HL-60 (cell line): ENCODE data around the gene ABCF1.

Source experiments
- DNase-seq, 2 experiments: peaks; one replicate each; pipeline ENCODE4 v3.0.0-alpha.2; 2010 to 2020; ENCODE audit warnings: low read depth in 1 of 2, low spot score in 1 of 2
- H3K27ac ChIP-seq: fragments of 250-450 bp; sonication (Bioruptor Pico); replicated peaks from 2 replicates; pipeline ENCODE4 v1.5.1; 2020; ENCODE audit warnings: mild to moderate bottlenecking, moderate library complexity
- H3K27me3 ChIP-seq: fragments of 250-450 bp; sonication (Bioruptor Pico); 2 replicates; pipeline ENCODE4 v1.5.1; 2021; ENCODE audit warnings: mild to moderate bottlenecking, moderate library complexity; ENCODE audit not compliant: insufficient read depth, poor library complexity, severe bottlenecking
- H3K4me3 ChIP-seq: replicated peaks from 2 replicates; pipeline ENCODE4 v1.5.1; 2011; ENCODE audit warnings: mild to moderate bottlenecking, control low read depth, low read length; ENCODE audit not compliant: insufficient read depth
- GABPA ChIP-seq: IDR thresholded peaks from 2 replicates; pipeline ENCODE4 v1.6.1; 2012; ENCODE audit warnings: low read depth
- POLR2AphosphoS5 ChIP-seq: IDR thresholded peaks from 2 replicates; pipeline ENCODE4 v1.6.1; 2012; ENCODE audit warnings: low read depth
- REST ChIP-seq: IDR thresholded peaks from 2 replicates; pipeline ENCODE4 v1.6.1; 2012; ENCODE audit warnings: low read depth; ENCODE audit not compliant: insufficient replicate concordance
- SPI1 ChIP-seq: IDR thresholded peaks from 2 replicates; pipeline ENCODE4 v1.6.1; 2012; ENCODE audit warnings: low read depth, mild to moderate bottlenecking, borderline replicate concordance
- TF ChIP-seq, protein P1 (sequence below): IDR thresholded peaks from one replicate; pipeline ENCODE4 v1.5.1; 2011; ENCODE audit warnings: low read length, control low read depth, inconsistent platforms; ENCODE audit not compliant: insufficient read depth

The ABCF1 gene

DNA sequence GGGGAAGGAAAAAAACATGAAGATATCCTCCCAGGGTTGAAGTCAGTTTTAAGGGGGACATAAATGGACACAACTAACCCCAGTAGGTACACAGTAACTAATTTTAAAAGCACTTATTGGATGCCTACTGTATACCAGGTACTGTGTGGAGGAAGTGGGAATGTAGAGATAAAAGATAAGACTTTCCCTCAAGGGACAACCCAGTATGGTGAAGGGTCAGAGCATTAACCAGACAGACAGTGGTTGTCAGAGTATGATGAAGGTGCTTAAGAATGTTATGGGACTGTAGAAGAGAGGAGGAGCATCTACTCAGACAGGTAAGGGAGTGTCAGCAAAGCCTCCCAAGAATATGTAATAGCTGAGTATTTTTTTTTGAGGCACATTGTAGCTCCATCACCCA lies 906 bp downstream of the ABCF1 start:
- DNase-seq: no peak
- H3K27ac ChIP-seq: peak overlapping the region; percentile 95
- peak overlapping the region; percentile 89 for H3K4me3 ChIP-seq
- no peaks in the 10 kb centered on the region for H3K27me3 ChIP-seq
- TF ChIP-seq GABPA (no peak), REST (no peak), SPI1 (no peak), POLR2AphosphoS5 (no peak)
- TF ChIP-seq, protein P1, sequence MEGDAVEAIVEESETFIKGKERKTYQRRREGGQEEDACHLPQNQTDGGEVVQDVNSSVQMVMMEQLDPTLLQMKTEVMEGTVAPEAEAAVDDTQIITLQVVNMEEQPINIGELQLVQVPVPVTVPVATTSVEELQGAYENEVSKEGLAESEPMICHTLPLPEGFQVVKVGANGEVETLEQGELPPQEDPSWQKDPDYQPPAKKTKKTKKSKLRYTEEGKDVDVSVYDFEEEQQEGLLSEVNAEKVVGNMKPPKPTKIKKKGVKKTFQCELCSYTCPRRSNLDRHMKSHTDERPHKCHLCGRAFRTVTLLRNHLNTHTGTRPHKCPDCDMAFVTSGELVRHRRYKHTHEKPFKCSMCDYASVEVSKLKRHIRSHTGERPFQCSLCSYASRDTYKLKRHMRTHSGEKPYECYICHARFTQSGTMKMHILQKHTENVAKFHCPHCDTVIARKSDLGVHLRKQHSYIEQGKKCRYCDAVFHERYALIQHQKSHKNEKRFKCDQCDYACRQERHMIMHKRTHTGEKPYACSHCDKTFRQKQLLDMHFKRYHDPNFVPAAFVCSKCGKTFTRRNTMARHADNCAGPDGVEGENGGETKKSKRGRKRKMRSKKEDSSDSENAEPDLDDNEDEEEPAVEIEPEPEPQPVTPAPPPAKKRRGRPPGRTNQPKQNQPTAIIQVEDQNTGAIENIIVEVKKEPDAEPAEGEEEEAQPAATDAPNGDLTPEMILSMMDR: no peak

GRCh38 chr6:30573113-30573512 lies 1.9 kb downstream of the ABCF1 start:
- no peak for DNase-seq
- no peaks in the 10 kb centered on the region for H3K27me3 ChIP-seq
- TF ChIP-seq REST: no peak
- no peak for TF ChIP-seq GABPA
- TF ChIP-seq, protein P1: no peak
- no peak for TF ChIP-seq POLR2AphosphoS5
- TF ChIP-seq SPI1: no peak
- H3K27ac ChIP-seq: no peak overlapping the region
- no peak overlapping the region for H3K4me3 ChIP-seq

GRCh38 chr6:30578051-30578450 lies 6.8 kb downstream of the ABCF1 start:
- no peak for DNase-seq
- Histone ChIP-seq H3K27me3 (no peaks in the 10 kb centered on the region), H3K4me3 (no peak overlapping the region), H3K27ac (no peak overlapping the region)
- TF ChIP-seq SPI1 (no peak), POLR2AphosphoS5 (no peak), GABPA (no peak), REST (no peak)
- TF ChIP-seq, protein P1: no peak
